Stomach (tissue), 19 donors: Measurements from ENCODE around the gene PTGER3. TPM values are rescaled to one million over a fixed set of nuclear protein-coding genes. Genes with fewer than 3 reads are reported as not detected.

Source experiments
- DNase-seq, 2 donors: peaks; one replicate each; pipeline versions ENCODE4 v3.0.0 to v3.0.0-alpha.2; 2013 to 2019
- H3K27ac ChIP-seq, 5 donors: fragments of 200-600 bp in 4 of 5; sonication (generic) in 4 of 5; one replicate each; pipeline ENCODE4 v1.5.1; 2013 to 2019; ENCODE audit warnings: mild to moderate bottlenecking in 1 of 5, moderate library complexity in 1 of 5
- H3K27me3 ChIP-seq, 3 donors: fragments of 200-600 bp; sonication (generic); one replicate each; pipeline ENCODE4 v1.5.1; 2017 to 2019; ENCODE audit warnings: mixed run types in 1 of 3
- H3K36me3 ChIP-seq, 4 donors: fragments of 200-600 bp; sonication (generic); 1 replicate in 3 of 4; 2 replicates in 1 of 4; pipeline ENCODE4 v1.5.1; 2016 to 2019
- H3K4me1 ChIP-seq, 4 donors: fragments of 200-600 bp; sonication (generic); one replicate each; pipeline ENCODE4 v1.5.1; 2016 to 2019
- H3K4me3 ChIP-seq, 4 donors: fragments of 200-600 bp; sonication (generic) in 3 of 4; one replicate each; pipeline ENCODE4 v1.5.1; 2016 to 2019; ENCODE audit warnings: mild to moderate bottlenecking in 1 of 4
- H3K9me3 ChIP-seq, 4 donors: fragments of 200-600 bp; sonication (generic); one replicate each; pipeline ENCODE4 v1.5.1; 2016 to 2019
- CTCF ChIP-seq, 7 experiments: fragments of 450-650 bp in 4 of 7; fragments of 200-600 bp in 3 of 7; sonication (generic) in 3 of 7; IDR thresholded peaks; one replicate each; pipeline ENCODE4 v1.5.1; 2016 to 2019; ENCODE audit warnings: antibody characterized with exemption in 7 of 7, control low read depth in 2 of 7, mild to moderate bottlenecking in 1 of 7
- EP300 ChIP-seq: sonication (generic); formaldehyde crosslinking; IDR thresholded peaks from one replicate; pipeline ENCODE4 v1.6.1; 2017; ENCODE audit warnings: antibody characterized with exemption
- POLR2A ChIP-seq, 4 donors: fragments of 450-650 bp; IDR thresholded peaks; one replicate each; pipeline ENCODE4 v1.6.1; 2016; ENCODE audit warnings: antibody characterized with exemption in 4 of 4, control low read depth in 2 of 4, mild to moderate bottlenecking in 1 of 4, moderate library complexity in 1 of 4
- POLR2AphosphoS5 ChIP-seq, 3 donors: sonication (generic); formaldehyde crosslinking; IDR thresholded peaks; one replicate each; pipeline ENCODE4 v1.6.1; 2016; ENCODE audit warnings: antibody characterized with exemption in 3 of 3
- WGBS, 5 donors: extraction: QIAGEN DNeasy Blood & Tissue Kit in 3 of 5; methylation state at CpG; one replicate each; pipeline versions ENCODE4 v1.1.5 to v1.1.7; 2013 to 2018; 5-methylcytosine and 5-hydroxymethylcytosine counted together
- intact Hi-C: fragments of 100-400 bp; cut with DNase I; formaldehyde crosslinking; loops from one replicate; pipeline ENCODE4 v1.15.1; 2023; ENCODE audit warnings: low total_unique reads
- long read RNA-seq, 10 donors: transcript quantifications; one replicate each; lab custom pipeline, GENCODE V29; 2026
- polyA plus RNA-seq, 3 donors: library from polyadenylated mRNA; stranded (reverse); fragments of 200-250 nt; gene quantifications; one replicate each; pipeline ENCODE4 v1.2.3, GENCODE V29; 2013
- total RNA-seq, 5 donors: library from RNA; depleted of rRNA; stranded (reverse); fragments of >200 nt; gene quantifications; one replicate each; pipeline versions ENCODE4 v1.1.0 to v1.2.3, GENCODE V29; 2014 to 2016
- donor health status: healthy with polysubstance abuse.
- donor health status: Bipolar disorder and iron deficiency.
- donor health status: healthy.

Gene PTGER3
- 10 to 100 TPM in 4 of 5 donors, 1 to 10 TPM in 1; 2.3 to 44.3 (median 22.7) TPM for total RNA-seq
- polyA plus RNA-seq, result 10 to 100 TPM in 2 of 3 donors, 1 to 10 TPM in 1; 3.3 to 15.9 (median 14.5) TPM
- long read RNA-seq, donor 1, full-length matches to known transcripts, result 2 of 2 reads
- long read RNA-seq, donor 1, partial matches to known transcripts, result 0 of 2 reads
- long read RNA-seq, donor 1, other reads (novel, unspliced or antisense), result 0 of 2 reads
- long read RNA-seq, donor 2, full-length matches to known transcripts, result 5 of 5 reads
- long read RNA-seq, donor 2, partial matches to known transcripts, result 0 of 5 reads
- long read RNA-seq, donor 2, other reads (novel, unspliced or antisense), result 0 of 5 reads
- long read RNA-seq, donor 3, partial matches to known transcripts, result 0 of 3 reads
- long read RNA-seq, donor 3, other reads (novel, unspliced or antisense), result 0 of 3 reads
- long read RNA-seq, donor 4, result 0 reads
- long read RNA-seq, donor 5, partial matches to known transcripts, result 0 of 2 reads
- long read RNA-seq, donor 5, other reads (novel, unspliced or antisense), result 0 of 2 reads
- long read RNA-seq, donor 6, result 0 reads
- long read RNA-seq, donor 7, full-length matches to known transcripts, result 9 of 9 reads
- long read RNA-seq, donor 7, partial matches to known transcripts, result 0 of 9 reads
- long read RNA-seq, donor 7, other reads (novel, unspliced or antisense), result 0 of 9 reads
- long read RNA-seq, donor 8, full-length matches to known transcripts, result 5 of 5 reads
- long read RNA-seq, donor 8, partial matches to known transcripts, result 0 of 5 reads
- long read RNA-seq, donor 8, other reads (novel, unspliced or antisense), result 0 of 5 reads
- long read RNA-seq, donor 9, full-length matches to known transcripts, result 6 of 6 reads
- long read RNA-seq, donor 9, partial matches to known transcripts, result 0 of 6 reads
- long read RNA-seq, donor 9, other reads (novel, unspliced or antisense), result 0 of 6 reads
- long read RNA-seq, donor 10, full-length matches to known transcripts, result 1 of 1 reads
- long read RNA-seq, donor 10, partial matches to known transcripts, result 0 of 1 reads
- long read RNA-seq, donor 10, other reads (novel, unspliced or antisense), result 0 of 1 reads

GRCh38 chr1:71047635-71048607 lies at the start of gene PTGER3:
Gene PTGER3 (minus strand): TSS chr1:71047816. CDS start chr1:71047577, 239 bp downstream.
- WGBS, 5 donors, result 5 to 19% (median 6%) methylated on average over 20 to 56 of the region's 56 CpGs
- H3K27ac ChIP-seq, result peak within 1 kb of the TSS; percentile 38 to 76 (median 70)
- H3K27me3 ChIP-seq, result peaks cover 0 to 42% (median 22%) of the 10 kb centered on the region in 3 donors

GRCh38 chr1:71094913-71095312 lies 47.3 kb upstream of the PTGER3 start:
- no peaks in the 10 kb centered on the region for H3K36me3 ChIP-seq
- no peak overlapping the region for H3K27ac ChIP-seq
- 93 to 97% (median 95%) methylated on average over 2 of the region's 2 CpGs for WGBS, 5 donors
- peaks cover 0 to 5% (median 0%) of the 10 kb centered on the region in 4 donors for H3K4me1 ChIP-seq
- DNase-seq, result no peak
- no peaks in the 10 kb centered on the region for H3K27me3 ChIP-seq
- TF ChIP-seq CTCF (IDR thresholded peaks at IDR 0.05) (no peak), EP300 (no peak), POLR2AphosphoS5 (IDR thresholded peaks at IDR 0.05) (no peak), POLR2A (IDR thresholded peaks at IDR 0.05) (no peak)
- intact Hi-C loops, result no loop called here
- H3K9me3 ChIP-seq, result no peaks in the 10 kb centered on the region
- no peak overlapping the region for H3K4me3 ChIP-seq

More at GRCh38 chr1:71047635-71048607, at the start of gene PTGER3:
- peak in 2 of 3 donors; percentile 69 to 91 for TF ChIP-seq POLR2AphosphoS5 (IDR thresholded peaks at IDR 0.05)
- TF ChIP-seq POLR2A (IDR thresholded peaks at IDR 0.05), result no peak
- no peaks in the 10 kb centered on the region for H3K36me3 ChIP-seq
- peak within 1 kb of the TSS; percentile 53 to 64 (median 62) for H3K4me3 ChIP-seq
- peak; percentile 85 to 88 for DNase-seq
- H3K4me1 ChIP-seq, result peaks cover 8 to 37% (median 28%) of the 10 kb centered on the region in 4 donors
- no peaks in the 10 kb centered on the region for H3K9me3 ChIP-seq
- intact Hi-C loops, result loop anchor here (10.0 kb wide), 1 partner anchor 363 kb away; no protein-coding TSS in a partner anchor

GRCh38 chr1:71093938-71094337 lies 46.3 kb upstream of the PTGER3 start:
- H3K9me3 ChIP-seq, result no peaks in the 10 kb centered on the region
- H3K36me3 ChIP-seq, result no peaks in the 10 kb centered on the region
- intact Hi-C loops, result no loop called here
- DNase-seq, result peak in 1 of 2 donors; percentile 37
- TF ChIP-seq CTCF (IDR thresholded peaks at IDR 0.05) (peak in 2 of 7 experiments; percentile 18 to 24), POLR2AphosphoS5 (IDR thresholded peaks at IDR 0.05) (no peak), EP300 (no peak)
- no peak overlapping the region for H3K4me3 ChIP-seq
- H3K4me1 ChIP-seq, result peaks cover 0 to 5% (median 0%) of the 10 kb centered on the region in 4 donors
- no peaks in the 10 kb centered on the region for H3K27me3 ChIP-seq
- 53 to 64% (median 60%) methylated on average over 1 of the region's 1 CpG for WGBS, 5 donors
- H3K27ac ChIP-seq, result no peak overlapping the region
